HepG2 (cell line): ENCODE measurements around the gene ACSL1. TPM values are rescaled to one million over a fixed set of nuclear protein-coding genes. Genes with fewer than 3 reads are reported as not detected.

Experiments used
- ATAC-seq: fragments of 200-7000 bp; cut with Tn5 transposase; 3 replicates; pipeline ENCODE4 v1.9.1; 2020; ENCODE audit warnings: mild to moderate bottlenecking, moderate library complexity
- BruUV-seq: library from RNA; stranded (reverse); fragments of 400-500 nt; replicated peaks from 2 replicates; lab custom pipeline; 2021; lab: Mats Ljungman, UMichigan
- CTCF ChIA-PET: fragments of 300-600 bp; formaldehyde crosslinking; extraction: SDS; loops from one replicate; lab custom pipeline; 2021; ENCODE audit warnings: low total read pairs, inconsistent platforms, low intra/inter-chr PET ratio; lab: Yijun Ruan, JAX
- POLR2A ChIA-PET: fragments of 350-600 bp; sonication (Branson Sonifier 250); formaldehyde crosslinking; loops from one replicate; lab custom pipeline; 2020; ENCODE audit warnings: antibody characterized with exemption, inconsistent platforms; lab: Yijun Ruan, JAX
- DNase-seq: peaks from one replicate; pipeline ENCODE4 v3.0.0-alpha.2; 2015; ENCODE audit warnings: low spot score
- FAIRE-seq: peaks from 3 replicates; lab custom pipeline; 2011; peaks lifted over from hg19 to GRCh38; lab: Jason Lieb, UNC
- H2AFZ ChIP-seq: one replicate; pipeline ENCODE4 v1.6.1; 2011; ENCODE audit warnings: low read length, inconsistent platforms
- H3K27ac ChIP-seq: fragments of 300-600 bp; 3 replicates; pipeline ENCODE4 v1.8.0; 2011; ENCODE audit warnings: mixed run types, mild to moderate bottlenecking, mixed read lengths, low read length, inconsistent platforms; ENCODE audit not compliant: insufficient read depth; ENCODE audit errors: extremely low read length
- H3K27me3 ChIP-seq, 2 experiments: fragments of 200-600 bp in 1 of 2; 2 replicates in 1 of 2; 3 replicates in 1 of 2; pipeline versions ENCODE4 v1.6.0 to v1.8.0; 2011; ENCODE audit warnings: low read length in 2 of 2, mild to moderate bottlenecking in 2 of 2, moderate library complexity in 2 of 2, inconsistent platforms in 1 of 2; ENCODE audit not compliant: insufficient read depth in 2 of 2, control insufficient read depth in 1 of 2
- H3K36me3 ChIP-seq, 2 experiments: fragments of 200-600 bp in 1 of 2; replicated peaks in 1 of 2; 2 replicates in 1 of 2; 3 replicates in 1 of 2; pipeline versions ENCODE4 v1.5.1 to v1.8.0; 2011; ENCODE audit warnings: low read length in 2 of 2, inconsistent platforms in 1 of 2; ENCODE audit not compliant: insufficient read depth in 2 of 2, control insufficient read depth in 1 of 2
- H3K4me1 ChIP-seq: 2 replicates; pipeline ENCODE4 v1.5.1; 2012; ENCODE audit warnings: low read length, inconsistent platforms; ENCODE audit not compliant: insufficient read depth
- H3K4me2 ChIP-seq: 2 replicates; pipeline ENCODE4 v1.6.0; 2011; ENCODE audit warnings: low read depth, low read length, inconsistent platforms
- H3K4me3 ChIP-seq, 3 experiments: fragments of 200-600 bp in 1 of 3; sonication (generic), shearing (Covaris generic) in 1 of 3; replicated peaks in 1 of 3; 2 replicates each; pipeline ENCODE4 v1.5.1; 2011 to 2016; ENCODE audit warnings: low read length in 3 of 3, inconsistent platforms in 2 of 3, low read depth in 2 of 3, mild to moderate bottlenecking in 2 of 3, control low read depth in 1 of 3, mixed read lengths in 1 of 3; ENCODE audit not compliant: insufficient read depth in 1 of 3
- H3K79me2 ChIP-seq: one replicate; pipeline ENCODE4 v1.6.1; 2011; ENCODE audit warnings: low read length, inconsistent platforms; ENCODE audit not compliant: insufficient read depth
- H3K9ac ChIP-seq: 2 replicates; pipeline ENCODE4 v1.6.0; 2011; ENCODE audit warnings: mild to moderate bottlenecking, low read depth, low read length, inconsistent platforms; ENCODE audit not compliant: insufficient read depth
- H3K9me3 ChIP-seq: 2 replicates; pipeline ENCODE4 v1.5.1; 2012; ENCODE audit warnings: mild to moderate bottlenecking, low read length
- H4K20me1 ChIP-seq: 2 replicates; pipeline ENCODE4 v1.6.0; 2011; ENCODE audit warnings: inconsistent platforms, mild to moderate bottlenecking, low read length, moderate library complexity; ENCODE audit not compliant: insufficient read depth
- NR2F2 ChIP-seq: IDR thresholded peaks from 2 replicates; pipeline ENCODE4 v1.6.1; 2012; ENCODE audit warnings: low read depth, inconsistent platforms, borderline replicate concordance
- RFX1 ChIP-seq: fragments of 450-650 bp; IDR thresholded peaks from 2 replicates; pipeline ENCODE4 v1.6.1; 2017
- ZNF124 ChIP-seq: sonication (generic); formaldehyde crosslinking; IDR thresholded peaks from 2 replicates; pipeline ENCODE4 v1.4.0; 2020; ENCODE audit warnings: missing genetic modification reagents
- ZNF34 ChIP-seq: sonication (generic); formaldehyde crosslinking; IDR thresholded peaks from 2 replicates; pipeline ENCODE4 v1.4.0; 2020; ENCODE audit warnings: mild to moderate bottlenecking, missing genetic modification reagents, borderline replicate concordance
- ZNF564 ChIP-seq: sonication (generic); formaldehyde crosslinking; IDR thresholded peaks from 2 replicates; pipeline ENCODE4 v1.8.1; 2023; ENCODE audit warnings: mild to moderate bottlenecking, missing genetic modification reagents
- WGBS: methylation state at CpG from one replicate; pipeline ENCODE4 v1.1.6; 2017; ENCODE audit warnings: low lambda C conversion rate; 5-methylcytosine and 5-hydroxymethylcytosine counted together
- in situ Hi-C: cut with HindIII; loops from 2 replicates; pipeline ENCODE4 v1.10.0; 2017; ENCODE audit warnings: low pct_unique_long_range_greater_than_20kb; ENCODE audit not compliant: extremely low pct_ligation_motif_present
- intact Hi-C: fragments of 100-400 bp; cut with micrococcal nuclease; formaldehyde crosslinking; loops from one replicate; pipeline ENCODE4 v1.10.0; 2022; ENCODE audit not compliant: unreplicated experiment
- polyA plus RNA-seq, 8 experiments: library from polyadenylated mRNA; depleted of rRNA in 3 of 8; stranded (reverse) in 7 of 8; unstranded in 1 of 8; fragments of >200 nt; fragmentation: Illumina TruSeq in 4 of 8; extraction: Trizol in 4 of 8; gene quantifications; 2 replicates each; pipeline versions ENCODE4 v1.2.1 to v1.2.3, GENCODE V29; 2011 to 2016; ENCODE audit warnings: low read depth in 4 of 8, missing spikeins in 1 of 8, mixed read lengths in 1 of 8; ENCODE audit not compliant: insufficient read depth in 1 of 8
- total RNA-seq, 5 experiments: library from RNA; depleted of rRNA; stranded (reverse); fragments of >200 nt; fragmentation: Illumina TruSeq; extraction: Trizol; gene quantifications; 2 replicates each; pipeline ENCODE4 v1.2.3, GENCODE V29; 2016; ENCODE audit warnings: low read depth in 1 of 5
- TF ChIP-seq, protein P1 (sequence below): sonication (generic); formaldehyde crosslinking; conservative IDR thresholded peaks from 2 replicates; pipeline ENCODE4 v1.5.0; 2020; ENCODE audit warnings: missing genetic modification reagents
- TF ChIP-seq, protein P2 (sequence below): sonication (generic); formaldehyde crosslinking; IDR thresholded peaks from 2 replicates; pipeline ENCODE4 v1.5.1; 2020; ENCODE audit warnings: missing genetic modification reagents, mild to moderate bottlenecking, borderline replicate concordance
- TF ChIP-seq, protein P3 (sequence below): IDR thresholded peaks from 2 replicates; pipeline ENCODE4 v1.6.1; 2018; ENCODE audit warnings: missing genetic modification reagents, mild to moderate bottlenecking, missing compliant biosample characterization
- TF ChIP-seq, protein P4 (sequence below): sonication (generic); formaldehyde crosslinking; IDR thresholded peaks from 2 replicates; pipeline ENCODE4 v1.5.1; 2020; ENCODE audit warnings: mild to moderate bottlenecking, moderate library complexity, missing genetic modification reagents
- TF ChIP-seq, protein P5 (sequence below), 2 experiments: fragments of 450-650 bp in 1 of 2; sonication (generic) in 1 of 2; formaldehyde crosslinking in 1 of 2; IDR thresholded peaks; 2 replicates each; pipeline versions ENCODE4 v1.6.1 to v1.8.0; 2016 to 2022; ENCODE audit warnings: antibody characterized with exemption in 1 of 2, mild to moderate bottlenecking in 1 of 2, missing genetic modification reagents in 1 of 2

Gene ACSL1
- total and polyA plus RNA-seq, 2 of the 13 experiments (the other 11 are each of a cell fraction or from before 2014, with no cell fraction given): 10.0 to 29.8 TPM

DNA sequence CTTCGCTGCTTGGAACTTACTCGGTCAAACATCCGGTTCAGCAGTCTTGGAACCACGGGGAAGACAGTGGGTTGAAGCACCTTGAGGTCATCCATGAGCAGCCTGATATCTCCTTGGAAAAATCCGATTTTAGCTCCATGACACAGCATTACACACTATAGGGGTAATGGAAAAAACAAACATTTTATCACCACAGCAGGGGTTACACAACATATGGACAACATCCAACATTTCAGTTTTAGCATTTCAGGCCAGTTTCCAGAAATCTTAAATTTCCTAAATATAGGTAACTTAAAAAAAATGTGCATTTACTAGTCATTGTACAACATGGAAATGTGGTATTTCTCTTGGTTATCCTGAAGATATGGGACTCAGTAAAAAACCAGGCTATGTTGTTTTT is 57.5 kb downstream of the ACSL1 start:
- intact Hi-C loops (no loop called here), in situ Hi-C loops (no loop called here)
- TF ChIP-seq ZNF564 (CRISPR knock-in tag) (no peak), ZNF34 (no peak), NR2F2 (no peak), ZNF124 (CRISPR knock-in tag) (no peak), RFX1 (no peak)
- TF ChIP-seq, protein P1, sequence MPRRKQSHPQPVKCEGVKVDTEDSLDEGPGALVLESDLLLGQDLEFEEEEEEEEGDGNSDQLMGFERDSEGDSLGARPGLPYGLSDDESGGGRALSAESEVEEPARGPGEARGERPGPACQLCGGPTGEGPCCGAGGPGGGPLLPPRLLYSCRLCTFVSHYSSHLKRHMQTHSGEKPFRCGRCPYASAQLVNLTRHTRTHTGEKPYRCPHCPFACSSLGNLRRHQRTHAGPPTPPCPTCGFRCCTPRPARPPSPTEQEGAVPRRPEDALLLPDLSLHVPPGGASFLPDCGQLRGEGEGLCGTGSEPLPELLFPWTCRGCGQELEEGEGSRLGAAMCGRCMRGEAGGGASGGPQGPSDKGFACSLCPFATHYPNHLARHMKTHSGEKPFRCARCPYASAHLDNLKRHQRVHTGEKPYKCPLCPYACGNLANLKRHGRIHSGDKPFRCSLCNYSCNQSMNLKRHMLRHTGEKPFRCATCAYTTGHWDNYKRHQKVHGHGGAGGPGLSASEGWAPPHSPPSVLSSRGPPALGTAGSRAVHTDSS (CRISPR knock-in tag): no peak
- TF ChIP-seq, protein P2, sequence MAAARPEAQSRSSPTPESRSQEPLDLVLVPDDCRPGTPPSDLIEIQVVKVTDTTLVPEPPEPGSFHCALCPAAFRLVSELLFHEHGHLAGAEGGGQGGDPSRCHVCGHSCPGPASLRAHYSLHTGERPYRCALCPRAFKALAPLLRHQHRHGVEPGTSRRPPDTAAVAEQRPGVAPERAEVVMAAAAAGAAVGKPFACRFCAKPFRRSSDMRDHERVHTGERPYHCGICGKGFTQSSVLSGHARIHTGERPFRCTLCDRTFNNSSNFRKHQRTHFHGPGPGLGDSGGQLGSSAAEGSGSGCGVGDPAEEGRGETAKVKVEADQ (CRISPR knock-in tag): no peak
- TF ChIP-seq, protein P3, sequence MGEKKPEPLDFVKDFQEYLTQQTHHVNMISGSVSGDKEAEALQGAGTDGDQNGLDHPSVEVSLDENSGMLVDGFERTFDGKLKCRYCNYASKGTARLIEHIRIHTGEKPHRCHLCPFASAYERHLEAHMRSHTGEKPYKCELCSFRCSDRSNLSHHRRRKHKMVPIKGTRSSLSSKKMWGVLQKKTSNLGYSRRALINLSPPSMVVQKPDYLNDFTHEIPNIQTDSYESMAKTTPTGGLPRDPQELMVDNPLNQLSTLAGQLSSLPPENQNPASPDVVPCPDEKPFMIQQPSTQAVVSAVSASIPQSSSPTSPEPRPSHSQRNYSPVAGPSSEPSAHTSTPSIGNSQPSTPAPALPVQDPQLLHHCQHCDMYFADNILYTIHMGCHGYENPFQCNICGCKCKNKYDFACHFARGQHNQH: no peak
- TF ChIP-seq, protein P4, sequence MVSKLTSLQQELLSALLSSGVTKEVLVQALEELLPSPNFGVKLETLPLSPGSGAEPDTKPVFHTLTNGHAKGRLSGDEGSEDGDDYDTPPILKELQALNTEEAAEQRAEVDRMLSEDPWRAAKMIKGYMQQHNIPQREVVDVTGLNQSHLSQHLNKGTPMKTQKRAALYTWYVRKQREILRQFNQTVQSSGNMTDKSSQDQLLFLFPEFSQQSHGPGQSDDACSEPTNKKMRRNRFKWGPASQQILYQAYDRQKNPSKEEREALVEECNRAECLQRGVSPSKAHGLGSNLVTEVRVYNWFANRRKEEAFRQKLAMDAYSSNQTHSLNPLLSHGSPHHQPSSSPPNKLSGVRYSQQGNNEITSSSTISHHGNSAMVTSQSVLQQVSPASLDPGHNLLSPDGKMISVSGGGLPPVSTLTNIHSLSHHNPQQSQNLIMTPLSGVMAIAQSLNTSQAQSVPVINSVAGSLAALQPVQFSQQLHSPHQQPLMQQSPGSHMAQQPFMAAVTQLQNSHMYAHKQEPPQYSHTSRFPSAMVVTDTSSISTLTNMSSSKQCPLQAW (CRISPR knock-in tag): no peak
- TF ChIP-seq, protein P5, sequence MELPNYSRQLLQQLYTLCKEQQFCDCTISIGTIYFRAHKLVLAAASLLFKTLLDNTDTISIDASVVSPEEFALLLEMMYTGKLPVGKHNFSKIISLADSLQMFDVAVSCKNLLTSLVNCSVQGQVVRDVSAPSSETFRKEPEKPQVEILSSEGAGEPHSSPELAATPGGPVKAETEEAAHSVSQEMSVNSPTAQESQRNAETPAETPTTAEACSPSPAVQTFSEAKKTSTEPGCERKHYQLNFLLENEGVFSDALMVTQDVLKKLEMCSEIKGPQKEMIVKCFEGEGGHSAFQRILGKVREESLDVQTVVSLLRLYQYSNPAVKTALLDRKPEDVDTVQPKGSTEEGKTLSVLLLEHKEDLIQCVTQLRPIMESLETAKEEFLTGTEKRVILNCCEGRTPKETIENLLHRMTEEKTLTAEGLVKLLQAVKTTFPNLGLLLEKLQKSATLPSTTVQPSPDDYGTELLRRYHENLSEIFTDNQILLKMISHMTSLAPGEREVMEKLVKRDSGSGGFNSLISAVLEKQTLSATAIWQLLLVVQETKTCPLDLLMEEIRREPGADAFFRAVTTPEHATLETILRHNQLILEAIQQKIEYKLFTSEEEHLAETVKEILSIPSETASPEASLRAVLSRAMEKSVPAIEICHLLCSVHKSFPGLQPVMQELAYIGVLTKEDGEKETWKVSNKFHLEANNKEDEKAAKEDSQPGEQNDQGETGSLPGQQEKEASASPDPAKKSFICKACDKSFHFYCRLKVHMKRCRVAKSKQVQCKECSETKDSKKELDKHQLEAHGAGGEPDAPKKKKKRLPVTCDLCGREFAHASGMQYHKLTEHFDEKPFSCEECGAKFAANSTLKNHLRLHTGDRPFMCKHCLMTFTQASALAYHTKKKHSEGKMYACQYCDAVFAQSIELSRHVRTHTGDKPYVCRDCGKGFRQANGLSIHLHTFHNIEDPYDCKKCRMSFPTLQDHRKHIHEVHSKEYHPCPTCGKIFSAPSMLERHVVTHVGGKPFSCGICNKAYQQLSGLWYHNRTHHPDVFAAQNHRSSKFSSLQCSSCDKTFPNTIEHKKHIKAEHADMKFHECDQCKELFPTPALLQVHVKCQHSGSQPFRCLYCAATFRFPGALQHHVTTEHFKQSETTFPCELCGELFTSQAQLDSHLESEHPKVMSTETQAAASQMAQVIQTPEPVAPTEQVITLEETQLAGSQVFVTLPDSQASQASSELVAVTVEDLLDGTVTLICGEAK (IDR thresholded peaks at IDR 0.05): no peak
- TF ChIP-seq, protein P5 (CRISPR knock-in tag; IDR thresholded peaks at IDR 0.05): no peak
- FAIRE-seq (no peak), ATAC-seq (no peak), DNase-seq (no peak)
- BruUV-seq: no TSS peak
- CTCF ChIA-PET: no interaction called here
- Histone ChIP-seq H3K36me3 (peaks cover 6 to 35% of the 10 kb centered on the region in 2 experiments; a peak in 4 of 5 replicates), H3K4me2 (no peak overlapping the region), H3K9me3 (no peaks in the 10 kb centered on the region), H3K4me1 (peaks cover 7% of the 10 kb centered on the region; the same call in 1 of the 2 replicates), H2AFZ (no peak overlapping the region), H4K20me1 (no peaks in the 10 kb centered on the region), H3K27ac (no peak overlapping the region), H3K79me2 (no peaks in the 10 kb centered on the region), H3K9ac (no peak overlapping the region), H3K4me3 (no peak overlapping the region), H3K27me3 (no peaks in the 10 kb centered on the region)
- POLR2A ChIA-PET: no interaction called here
- 93% methylated on average over 4 of the region's 5 CpGs for WGBS
